OCI-M2 (cell line): ENCODE measurements around the gene FAT1.

Source experiments
- DNase-seq: peaks from one replicate; lab custom pipeline; 2025; ENCODE audit not compliant: unreplicated experiment; lab: John Stamatoyannopoulos, UW

Gene FAT1

DNA sequence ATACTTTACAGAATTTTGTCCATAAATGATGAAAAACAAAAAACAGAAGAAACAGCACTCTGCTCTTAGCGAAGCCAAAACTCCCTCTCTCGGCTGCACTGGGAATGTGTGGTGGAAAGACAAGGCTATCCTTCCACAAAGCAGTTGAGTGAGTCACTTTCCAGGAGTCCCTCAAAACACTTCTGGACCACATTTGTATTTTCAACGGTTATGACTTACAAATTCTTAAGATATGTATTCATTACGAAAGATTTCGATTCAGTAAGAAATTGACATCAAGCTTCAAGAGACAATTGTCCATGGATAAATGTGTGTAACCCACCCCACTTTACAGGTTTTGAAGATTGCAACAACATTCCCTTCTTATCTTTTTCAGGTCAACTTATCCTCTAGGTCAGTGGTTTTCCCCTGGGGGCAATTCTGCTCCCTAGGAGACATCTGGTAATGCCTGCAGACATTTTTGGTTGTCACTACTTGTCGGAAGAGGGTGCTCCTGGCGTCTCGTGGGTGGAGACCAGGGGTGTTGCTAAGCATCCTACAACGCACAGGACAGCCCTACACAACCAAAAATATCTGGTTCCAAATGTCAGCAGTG is 101.6 kb downstream of the FAT1 start:
- DNase-seq: no peak

DNA sequence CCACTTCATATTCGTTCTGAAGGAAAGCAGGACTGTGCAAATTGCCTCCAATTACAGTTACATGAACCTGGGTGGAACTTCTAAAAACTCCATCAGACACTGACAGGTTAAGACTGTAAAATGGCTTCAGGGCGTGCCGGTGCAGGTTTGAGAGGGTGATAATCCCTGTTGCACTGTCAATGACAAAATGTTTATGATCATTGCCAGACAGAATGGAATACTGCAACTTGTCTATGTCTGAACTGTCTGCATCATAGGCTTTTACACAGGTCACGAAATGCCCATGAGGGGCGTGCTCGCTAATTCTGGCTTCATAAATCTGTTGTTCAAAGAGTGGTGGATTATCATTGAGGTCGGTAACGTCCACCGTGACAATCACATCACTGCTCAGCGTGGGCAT is 104.6 kb downstream of the FAT1 start:
- no peak for DNase-seq

DNA sequence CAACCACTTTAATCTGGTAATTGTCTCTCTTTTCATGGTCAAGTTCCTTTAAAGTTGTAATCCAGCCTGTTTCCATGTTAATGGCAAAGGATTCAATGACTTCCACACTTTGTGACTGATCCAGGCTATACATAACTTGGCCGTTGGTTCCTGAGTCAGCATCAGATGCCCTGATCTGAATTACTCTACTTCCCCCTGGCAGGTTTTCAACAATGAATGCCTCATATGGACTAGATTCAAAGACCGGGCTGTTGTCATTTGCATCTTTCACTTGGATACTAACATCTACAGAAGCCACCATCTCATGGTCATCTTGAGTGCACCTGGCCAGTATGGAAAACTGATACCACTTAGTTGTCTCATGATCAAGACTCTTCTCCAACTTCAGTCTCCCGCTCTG is 105.7 kb downstream of the FAT1 start:
- no peak for DNase-seq

DNA sequence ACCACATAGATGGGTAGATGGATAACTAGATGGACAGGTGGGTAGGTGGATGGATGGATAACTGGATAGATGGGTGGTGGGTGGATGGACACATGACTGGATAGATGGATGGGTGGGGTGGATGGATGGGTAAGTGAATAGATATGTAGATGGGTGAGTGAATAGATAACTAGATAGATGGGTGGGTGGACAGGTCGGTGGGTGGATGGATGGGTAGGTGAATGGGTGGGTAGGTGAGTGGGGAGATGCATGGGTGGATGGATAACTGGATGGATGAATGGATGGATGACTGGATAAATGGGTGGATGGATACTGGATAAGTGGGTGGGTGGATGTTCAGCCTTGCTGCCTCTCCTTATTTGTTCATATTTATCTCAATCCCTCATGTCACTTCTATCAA is 116.2 kb downstream of the FAT1 start:
- no peak for DNase-seq

DNA sequence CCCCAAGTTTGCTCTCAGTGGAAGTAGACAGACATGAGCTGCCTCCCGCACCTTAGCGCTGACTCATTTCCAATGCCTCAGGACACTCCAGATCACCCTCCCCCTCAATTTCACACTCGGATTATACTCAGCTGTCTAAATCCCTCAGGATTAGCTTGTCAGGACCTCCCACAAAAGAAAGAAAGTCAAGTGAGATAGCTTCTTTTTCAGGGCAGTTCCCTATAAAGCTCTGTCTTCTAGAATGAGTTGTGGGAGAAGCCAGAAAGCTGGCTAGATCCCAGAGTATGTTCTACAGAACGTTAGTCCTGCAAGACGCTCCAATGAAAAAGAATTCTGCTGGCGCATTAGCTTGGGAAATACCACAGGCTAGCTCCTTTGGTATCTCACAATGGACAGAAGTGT is 117.1 kb downstream of the FAT1 start:
- DNase-seq: no peak

DNA sequence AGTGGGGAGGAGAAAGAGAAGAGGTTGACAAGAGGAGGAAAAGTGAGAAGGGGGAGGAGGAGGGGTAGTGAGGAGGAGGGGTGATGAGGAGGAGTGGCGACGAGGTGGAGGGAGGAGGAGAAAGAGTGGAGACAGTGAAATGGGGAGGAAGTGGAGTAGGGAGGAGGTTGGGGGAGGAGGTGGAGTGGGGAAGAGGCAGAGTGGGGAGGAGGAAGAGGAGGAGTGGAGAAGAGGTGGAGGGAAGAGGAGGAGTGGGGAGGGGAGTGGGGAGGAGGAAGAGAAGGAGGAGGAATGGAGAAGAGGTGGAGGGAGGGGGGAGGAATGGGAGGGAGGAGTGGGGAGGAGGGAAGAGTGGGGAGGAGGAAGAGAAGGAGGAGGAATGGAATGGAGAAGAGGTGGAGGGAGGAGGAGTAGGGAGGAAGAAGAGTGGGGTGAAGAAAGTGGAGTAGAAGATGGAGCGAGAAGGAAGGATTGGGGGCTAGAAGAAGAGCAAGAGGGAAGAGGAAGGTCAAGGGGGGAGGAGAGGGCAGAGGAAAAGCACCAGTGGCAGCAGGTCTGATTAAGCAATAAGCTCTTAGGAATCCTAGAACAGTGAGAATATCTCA is 118.3 kb downstream of the FAT1 start:
- DNase-seq: no peak

DNA sequence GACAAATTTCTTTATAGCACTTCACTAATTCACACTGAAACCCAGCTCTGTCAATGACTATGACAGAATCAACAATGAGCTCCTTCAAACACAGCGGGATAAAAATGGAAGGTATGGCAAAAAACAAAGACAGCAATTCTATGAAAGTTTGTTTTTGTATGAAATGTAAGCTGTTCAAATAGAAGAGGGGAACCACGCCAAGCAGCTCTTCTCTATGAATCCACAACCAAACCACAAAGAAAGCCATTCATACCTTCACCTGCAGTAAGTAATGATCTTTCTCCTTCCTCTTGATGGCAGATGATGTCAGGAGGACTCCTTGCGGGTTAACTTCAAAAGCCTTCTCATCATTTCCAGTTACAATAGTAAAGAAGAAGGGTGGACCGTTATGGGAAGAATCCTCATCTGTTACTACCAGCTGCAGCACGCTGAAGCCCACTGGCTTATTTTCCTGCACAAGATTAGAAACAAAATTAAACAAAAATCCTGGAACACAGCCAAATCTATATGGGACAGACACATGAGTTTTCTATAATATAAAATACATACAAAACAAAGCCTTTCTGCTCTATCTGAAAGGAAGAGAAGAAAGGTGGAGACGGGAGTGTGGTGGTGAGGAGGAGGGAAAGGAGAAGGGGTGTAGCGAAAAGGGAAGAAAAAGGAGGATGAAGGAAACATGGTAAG is 119.4 kb downstream of the FAT1 start:
- DNase-seq: no peak

DNA sequence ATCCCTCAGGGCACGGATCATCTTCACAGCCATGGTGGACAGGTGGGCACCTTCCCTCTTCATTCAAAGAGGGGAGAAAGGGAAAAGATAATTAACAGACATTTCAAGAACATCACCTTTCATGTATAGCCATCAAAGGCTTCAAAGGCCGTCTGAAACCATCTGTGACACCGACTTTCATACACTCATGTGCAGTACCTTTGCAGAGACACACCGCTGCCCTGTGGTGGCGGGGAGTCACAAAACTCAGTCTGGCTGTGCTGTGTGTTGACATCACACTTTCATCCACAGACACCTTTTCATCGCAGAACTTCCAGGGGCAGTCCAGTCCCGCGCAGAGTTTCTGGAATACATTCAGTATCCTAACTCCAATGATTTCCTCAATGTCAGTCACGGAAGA is 120.7 kb downstream of the FAT1 start:
- DNase-seq: no peak

DNA sequence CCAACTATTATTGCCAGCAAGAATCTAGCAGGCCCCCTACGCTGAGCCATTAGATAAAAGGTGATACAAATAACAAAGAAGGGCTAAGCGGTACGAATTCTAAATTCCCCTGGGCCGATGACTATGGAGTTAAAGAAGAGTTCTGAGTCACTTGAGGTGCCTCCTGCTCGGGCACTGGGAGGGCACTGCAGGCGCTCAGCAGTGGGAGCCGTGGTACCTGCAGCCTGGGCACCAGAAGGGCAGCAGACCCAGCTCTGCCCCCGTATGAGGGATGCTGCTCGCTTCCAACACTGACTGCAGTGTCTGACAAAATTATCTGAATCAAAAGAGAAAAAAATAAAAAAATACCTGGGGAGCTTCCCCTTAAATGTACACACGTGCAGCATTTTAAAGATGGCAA is 124.2 kb downstream of the FAT1 start:
- no peak for DNase-seq

DNA sequence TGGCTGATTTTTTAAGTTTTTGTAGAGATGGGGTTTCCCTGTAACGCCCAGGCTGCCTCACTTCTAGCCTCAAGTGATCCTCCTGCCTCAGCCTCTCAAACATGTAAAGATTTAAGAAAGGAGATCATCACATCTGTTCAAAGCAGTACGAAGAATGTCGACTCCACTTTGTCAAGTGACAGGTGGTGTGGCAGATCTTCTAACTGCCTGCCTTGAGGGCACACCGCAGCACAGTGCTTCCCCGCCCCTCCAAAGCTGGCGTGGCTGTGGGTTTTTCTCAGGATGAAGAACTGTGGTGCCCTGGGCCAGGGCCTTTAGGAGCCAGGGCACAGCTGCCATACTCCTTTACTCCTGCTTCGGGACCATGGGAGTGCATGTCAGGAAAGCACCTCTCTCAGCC is 125.0 kb downstream of the FAT1 start:
- DNase-seq: no peak

DNA sequence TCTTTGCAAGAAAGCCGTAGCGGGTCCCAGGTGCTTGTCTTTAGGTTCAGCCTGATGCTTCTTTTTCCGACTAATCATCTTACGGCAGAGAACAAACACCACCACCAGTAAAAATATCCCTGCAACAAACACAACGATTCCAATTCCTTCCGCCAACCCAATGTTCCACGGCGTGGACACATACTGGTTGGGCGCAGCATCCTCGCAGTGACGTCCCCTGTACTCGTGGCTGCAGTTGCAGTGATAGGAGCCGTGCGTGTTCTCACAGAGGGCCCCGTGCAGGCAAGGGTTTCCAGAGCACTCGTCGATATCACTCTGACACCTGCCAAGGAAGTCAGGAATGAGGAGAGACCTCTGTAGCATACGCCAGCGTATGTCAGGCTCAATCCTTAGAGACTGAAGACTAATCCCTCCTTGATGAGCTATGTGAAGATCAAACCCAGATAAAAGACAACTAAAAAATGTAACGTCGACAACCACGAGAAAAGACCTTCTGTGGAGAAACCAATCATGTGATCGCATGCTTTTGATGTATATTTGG is 126.7 kb downstream of the FAT1 start:
- DNase-seq: no peak

DNA sequence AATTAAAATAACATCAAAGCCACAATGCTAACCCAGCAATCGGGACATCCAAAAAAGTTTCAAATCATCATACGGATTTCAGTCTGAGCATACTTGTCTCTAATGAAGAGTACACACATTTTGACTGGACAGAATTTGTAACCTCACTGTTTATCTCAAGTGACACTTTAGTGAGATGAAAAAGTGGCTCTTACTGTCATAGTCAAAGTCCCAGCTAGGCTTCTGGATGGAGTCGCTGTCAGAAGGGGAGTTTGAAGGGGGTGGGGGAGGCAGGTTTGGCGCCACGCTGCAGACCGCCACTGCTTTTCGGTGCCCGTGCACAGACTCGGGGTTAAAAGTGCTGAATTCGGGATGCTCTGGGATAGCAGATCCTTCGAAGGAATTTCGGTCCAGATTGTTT is 127.3 kb downstream of the FAT1 start:
- DNase-seq: no peak

DNA sequence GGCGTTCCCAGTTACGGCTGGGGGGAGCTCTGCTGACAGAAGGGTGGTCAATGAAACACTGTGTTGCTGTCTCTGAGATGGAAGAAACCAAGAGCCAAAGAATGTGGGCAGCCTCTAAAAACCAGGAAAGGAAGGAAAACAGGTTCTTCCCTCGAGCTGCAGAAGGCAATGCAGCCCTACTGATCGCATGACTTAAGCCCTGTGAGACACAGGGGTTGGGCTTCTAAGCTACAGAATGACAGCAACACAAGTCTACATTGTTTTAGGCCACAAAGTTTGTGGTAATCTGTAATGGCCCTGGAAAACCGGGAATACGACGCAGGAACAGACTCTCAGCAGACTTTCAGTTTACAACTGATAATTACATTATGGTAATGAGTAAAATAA is 130.1 kb downstream of the FAT1 start:
- DNase-seq: no peak

DNA sequence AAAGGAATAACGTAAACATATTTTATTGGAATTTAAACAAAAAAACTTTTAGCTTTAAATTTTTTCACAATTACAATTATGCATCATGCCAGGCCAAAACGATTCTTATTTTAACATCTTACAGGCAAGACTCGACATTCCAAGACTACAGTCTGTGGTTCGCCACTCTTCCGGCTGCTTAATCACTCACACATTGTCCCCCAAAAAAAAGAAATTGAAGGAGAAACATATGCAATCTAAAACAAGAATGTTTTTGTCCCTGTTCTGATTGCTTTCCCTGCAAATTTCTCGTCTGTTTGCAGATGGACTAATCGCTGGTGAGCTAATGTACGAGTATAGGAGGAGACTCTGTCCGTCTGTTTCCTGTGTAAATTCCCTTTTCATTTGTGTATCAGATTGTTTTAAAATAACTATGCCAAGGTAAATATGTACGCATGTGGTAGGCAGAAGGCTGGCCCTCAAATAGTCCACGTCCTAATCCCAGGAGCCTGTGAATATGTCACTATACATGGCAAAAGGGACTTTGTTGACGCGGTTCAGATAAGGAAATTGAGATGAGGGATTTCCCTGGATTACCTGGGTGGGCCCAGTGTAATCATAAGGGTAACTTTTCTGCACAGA is 130.6 kb downstream of the FAT1 start:
- no peak for DNase-seq

DNA sequence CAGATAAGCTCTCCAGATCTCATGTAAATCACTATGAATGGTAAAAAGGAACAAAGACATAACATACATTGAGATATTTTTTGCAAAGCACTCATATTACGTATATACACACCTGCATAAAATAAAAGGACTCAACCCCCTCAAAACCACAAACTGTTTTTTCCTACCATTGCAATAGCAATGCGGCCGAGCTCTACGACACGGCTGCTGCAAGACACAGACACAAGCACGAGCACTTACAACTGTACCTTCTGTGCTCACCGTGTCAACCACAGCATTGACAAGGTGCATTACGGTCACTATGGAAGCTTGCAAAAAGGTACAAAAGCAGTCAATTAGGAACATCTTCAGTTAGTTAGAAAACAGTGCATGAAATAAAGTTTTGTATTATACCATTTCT is 131.2 kb downstream of the FAT1 start:
- DNase-seq: no peak

DNA sequence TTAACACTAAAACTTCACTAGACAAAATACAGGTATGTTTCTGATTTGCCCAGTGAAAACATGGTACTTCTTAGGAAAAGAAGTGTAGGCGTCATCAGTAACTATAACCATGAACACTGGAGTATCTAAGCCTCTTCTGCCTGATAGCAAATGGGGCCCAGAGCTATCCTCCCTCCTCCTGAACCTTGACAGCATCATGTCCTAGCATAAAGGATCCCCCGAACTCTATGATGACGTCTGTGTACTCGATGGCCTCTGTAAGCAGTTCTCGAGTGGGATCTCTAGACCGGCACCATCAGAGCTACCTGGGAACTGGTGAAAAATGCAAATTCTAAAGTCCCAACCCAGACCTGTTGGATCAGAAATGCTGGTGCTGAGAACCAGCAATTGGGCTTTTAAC is 132.0 kb downstream of the FAT1 start:
- DNase-seq: no peak

DNA sequence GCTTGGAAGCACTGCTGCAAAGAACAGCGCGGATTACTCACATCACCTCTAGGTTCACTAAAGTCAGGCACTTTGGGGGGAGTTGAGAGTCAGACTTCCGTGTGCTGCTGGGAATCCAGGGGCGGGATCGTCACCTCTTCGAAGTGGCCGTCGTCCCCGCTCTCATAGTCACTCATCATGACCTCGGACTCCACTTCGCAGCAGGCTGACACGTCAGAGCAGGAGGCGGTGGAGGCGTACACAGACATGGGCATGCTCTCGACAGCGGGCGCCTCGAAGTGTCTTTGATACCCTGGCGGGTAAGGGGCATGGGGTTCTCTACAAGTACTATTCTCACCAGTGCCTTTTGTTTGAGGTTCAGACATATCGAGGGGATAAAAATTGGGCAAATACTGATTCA is 135.2 kb downstream of the FAT1 start:
- no peak for DNase-seq

DNA sequence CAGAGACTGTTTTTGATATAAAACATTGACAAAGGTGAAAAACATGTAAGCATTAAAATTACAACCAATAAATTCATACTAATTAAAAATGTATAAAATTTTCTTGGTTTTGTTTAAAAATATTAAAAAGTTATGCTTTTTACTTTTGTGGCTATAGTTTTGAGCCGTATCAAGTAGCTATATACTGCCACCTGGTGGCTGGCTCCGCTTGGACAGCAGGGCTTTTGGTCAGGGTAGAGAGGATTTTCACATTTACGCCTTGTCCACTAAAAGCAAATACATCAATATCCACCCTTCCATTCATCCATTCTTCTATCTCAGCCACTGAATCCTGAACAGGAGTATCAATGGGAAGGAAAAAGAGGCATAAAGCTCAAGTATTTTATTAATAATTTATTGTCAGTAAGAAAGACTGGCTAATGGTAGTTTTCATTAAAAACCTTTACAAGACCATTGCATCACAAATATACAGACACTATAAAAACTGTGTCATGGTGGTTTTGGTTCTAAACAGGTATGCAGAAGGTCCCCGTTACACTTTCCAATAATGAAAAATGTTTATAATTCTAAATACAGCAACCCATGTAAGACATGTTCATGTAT is 136.1 kb downstream of the FAT1 start:
- DNase-seq: peak; percentile 4

DNA sequence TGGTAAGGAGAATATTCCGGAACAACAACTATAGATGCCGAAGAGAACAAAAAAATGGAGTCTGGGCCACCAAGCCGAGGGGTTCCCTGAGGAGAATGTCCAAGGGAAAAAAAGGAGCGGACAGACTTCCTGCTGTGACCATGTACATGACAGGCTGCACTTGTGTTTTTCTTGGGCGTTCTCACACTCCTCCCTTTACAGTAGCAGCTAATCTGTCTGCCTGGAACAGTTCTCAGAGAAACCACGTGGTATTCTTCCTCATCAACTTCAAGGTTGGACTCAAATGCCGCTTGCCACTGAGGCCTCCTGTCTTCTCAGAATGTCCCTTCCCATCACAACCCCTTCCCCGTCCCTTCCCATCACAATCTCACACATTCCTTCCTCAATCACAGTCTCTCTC is 137.5 kb downstream of the FAT1 start:
- DNase-seq: no peak

DNA sequence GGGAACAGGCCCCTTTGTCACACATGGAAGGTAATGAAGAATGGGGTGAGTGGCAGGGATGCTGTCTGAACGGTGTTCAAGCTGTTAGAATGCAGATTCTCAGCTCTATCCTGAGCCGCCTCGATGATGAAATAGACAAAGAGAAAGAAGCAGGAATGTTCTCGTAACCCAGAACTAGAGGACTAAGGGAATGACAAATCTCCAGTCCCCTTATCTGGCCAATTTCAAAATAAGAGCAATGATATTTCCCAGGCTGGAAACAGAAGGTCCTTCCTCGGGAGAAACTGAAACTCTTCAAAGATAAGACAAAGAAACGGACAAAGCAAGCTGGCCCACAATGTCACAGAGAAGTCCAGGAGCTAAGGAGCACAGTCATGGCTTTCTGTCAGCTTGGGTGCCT is 138.7 kb downstream of the FAT1 start:
- DNase-seq: no peak

DNA sequence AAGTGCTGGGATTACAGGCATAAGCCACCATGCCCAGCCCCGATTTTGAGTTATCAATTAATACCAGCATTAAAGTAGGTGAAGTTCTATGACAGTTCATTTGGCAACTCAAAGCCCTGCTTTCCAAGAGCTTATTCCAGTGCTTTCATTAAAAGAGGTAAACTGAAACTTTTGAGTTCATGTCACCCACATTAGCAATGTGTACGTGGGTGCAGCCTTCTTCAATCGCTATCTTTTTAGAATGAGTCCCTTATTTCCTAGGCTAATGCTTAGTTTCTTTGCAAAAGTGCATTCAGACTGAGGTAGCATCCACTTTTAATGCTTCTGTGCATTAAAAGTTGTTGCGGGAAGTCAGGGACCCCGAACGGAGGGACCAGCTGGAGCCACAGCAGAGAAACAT is 142.2 kb downstream of the FAT1 start:
- DNase-seq: no peak

DNA sequence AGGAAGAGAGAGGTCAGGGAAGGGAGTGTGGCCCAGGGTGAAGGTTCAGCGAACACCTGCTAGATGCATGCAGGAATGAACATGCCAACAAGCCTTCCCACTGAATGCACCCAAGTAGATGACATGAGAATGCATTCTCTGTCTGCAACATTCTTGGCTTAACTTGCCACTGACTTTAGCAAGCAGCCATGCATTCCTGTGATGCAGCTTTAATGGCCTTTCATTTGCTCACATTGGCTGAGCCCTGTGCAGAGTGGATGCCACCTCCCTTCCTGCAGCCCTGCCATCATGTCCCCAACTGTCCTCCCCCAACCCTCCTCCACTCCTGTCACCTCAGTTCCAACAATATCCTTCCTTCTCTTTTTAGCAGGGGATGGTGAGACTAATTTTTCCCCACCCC is 143.0 kb downstream of the FAT1 start:
- no peak for DNase-seq
